NCI-H460 (cell line): ENCODE data around the gene PTEN. TPM values are rescaled to one million over a fixed set of nuclear protein-coding genes. Genes with fewer than 3 reads are reported as not detected.
A peak's percentile ranks its signal among the peaks of the same experiment; 100 is the strongest.

Experiments
- DNase-seq: peaks from one replicate; pipeline ENCODE4 v3.0.0-alpha.2; 2016; ENCODE audit warnings: low read depth; ENCODE audit errors: extremely low read depth
- total RNA-seq: library from RNA; depleted of rRNA; stranded (reverse); fragments of >200 nt; shearing (Covaris generic); gene quantifications from 2 replicates; pipeline ENCODE4 v1.2.3, GENCODE V29; 2014

The PTEN gene
- total RNA-seq, 1 experiment from 2014 or later, result 194 TPM

GRCh38 chr10:87915989-87916388, 52.6 kb downstream of the PTEN start:
- DNase-seq, result no peak

GRCh38 chr10:87916515-87916914, 53.1 kb downstream of the PTEN start:
- DNase-seq, result no peak

- DNase-seq, result no peak
Observed at GRCh38 chr10:87918254-87918859, 54.9 kb downstream of the PTEN start.

GRCh38 chr10:87920538-87920937, 57.1 kb downstream of the PTEN start:
- DNase-seq, result no peak

GRCh38 chr10:87921931-87922688, 58.7 kb downstream of the PTEN start:
- DNase-seq, result no peak

GRCh38 chr10:87923233-87923632, 59.8 kb downstream of the PTEN start:
- DNase-seq, result no peak

- no peak for DNase-seq
Observed at GRCh38 chr10:87925570-87925969, 62.1 kb downstream of the PTEN start.

GRCh38 chr10:87927091-87927490, 63.7 kb downstream of the PTEN start:
- DNase-seq, result no peak

GRCh38 chr10:87928996-87929395, 65.6 kb downstream of the PTEN start:
- no peak for DNase-seq

GRCh38 chr10:87930141-87930540, 66.7 kb downstream of the PTEN start:
- DNase-seq, result no peak

- DNase-seq, result no peak
Observed at GRCh38 chr10:87930934-87931835, 67.8 kb downstream of the PTEN start.

GRCh38 chr10:87931836-87932230, 68.4 kb downstream of the PTEN start:
- no peak for DNase-seq

- DNase-seq, result no peak
Observed at GRCh38 chr10:87935290-87936141, 72.1 kb downstream of the PTEN start.

- DNase-seq, result no peak
Observed at GRCh38 chr10:87940210-87940609, 76.8 kb downstream of the PTEN start.

- DNase-seq, result no peak
Observed at GRCh38 chr10:87942884-87943527, 79.6 kb downstream of the PTEN start.

- no peak for DNase-seq
Observed at GRCh38 chr10:87945984-87946383, 82.6 kb downstream of the PTEN start.

- no peak for DNase-seq
Observed at GRCh38 chr10:87952612-87953011, 89.2 kb downstream of the PTEN start.

- DNase-seq, result no peak
Observed at GRCh38 chr10:87956055-87956454, 92.6 kb downstream of the PTEN start.

GRCh38 chr10:87957702-87958101, 94.3 kb downstream of the PTEN start:
- no peak for DNase-seq

GRCh38 chr10:87960230-87960629, 96.8 kb downstream of the PTEN start:
- peak; percentile 12 for DNase-seq
